ENCODE measurements around the gene SLC26A9.

GRCh38 chr1:205945069-205945468, 1.8 kb upstream of the SLC26A9 start:
- TF ChIP-seq CTCF (IDR thresholded peaks at IDR 0.05) (no peak), EZH2 (IDR thresholded peaks at IDR 0.05; ENCODE audit: borderline replicate concordance, insufficient read depth, low read depth, low read length, poor library complexity, severe bottlenecking) (no peak)
